Gastrocnemius medialis (tissue), 4 donors: ENCODE data around the gene USB1. TPM values are rescaled to one million over a fixed set of nuclear protein-coding genes. Genes with fewer than 3 reads are reported as not detected.

Source experiments
- ATAC-seq, 2 donors: fragments of 150-250 bp; one replicate each; pipeline ENCODE4 v1.9.1; 2016
- DNase-seq, 2 donors: peaks; one replicate each; pipeline ENCODE4 v3.0.0-alpha.2; 2019
- H3K27ac ChIP-seq, 4 donors: fragments of 200-600 bp; sonication (generic); 1 replicate in 1 of 4; 2 replicates in 3 of 4; pipeline ENCODE4 v1.5.1; 2016 to 2018; ENCODE audit warnings: mild to moderate bottlenecking in 2 of 4, moderate library complexity in 1 of 4
- H3K27me3 ChIP-seq, 3 donors: fragments of 200-600 bp; sonication (generic) in 2 of 3; 1 replicate in 1 of 3; 2 replicates in 2 of 3; pipeline versions ENCODE4 v1.5.1 to v1.6.0; 2016 to 2019; ENCODE audit warnings: mild to moderate bottlenecking in 1 of 3, moderate library complexity in 1 of 3
- H3K36me3 ChIP-seq, 2 donors: fragments of 200-600 bp; sonication (generic) in 1 of 2; one replicate each; pipeline ENCODE4 v1.5.1; 2017 to 2018
- H3K4me1 ChIP-seq, 2 donors: fragments of 200-600 bp; sonication (generic) in 1 of 2; one replicate each; pipeline ENCODE4 v1.5.1; 2016 to 2017; ENCODE audit warnings: mild to moderate bottlenecking in 2 of 2
- H3K4me3 ChIP-seq, 4 donors: fragments of 200-600 bp; sonication (generic) in 3 of 4; 1 replicate in 1 of 4; 2 replicates in 3 of 4; pipeline ENCODE4 v1.5.1; 2016 to 2019; ENCODE audit warnings: mild to moderate bottlenecking in 2 of 4
- H3K9me3 ChIP-seq, 3 donors: fragments of 200-600 bp; sonication (generic) in 2 of 3; 1 replicate in 1 of 3; 2 replicates in 2 of 3; pipeline ENCODE4 v1.5.1; 2016 to 2019
- POLR2A ChIP-seq, 2 donors: fragments of 450-650 bp; IDR thresholded peaks; one replicate each; pipeline ENCODE4 v1.6.1; 2017; ENCODE audit warnings: antibody characterized with exemption in 2 of 2, mild to moderate bottlenecking in 2 of 2, moderate library complexity in 2 of 2
- in situ Hi-C, 4 donors: fragments of 200-750 bp; cut with MboI; loops; one replicate each; pipeline versions ENCODE4 v1.15.0 to v1.8.0; 2017; ENCODE audit warnings: low sequenced_read_pairs in 4 of 4
- intact Hi-C: fragments of 100-400 bp; cut with DNase I; formaldehyde crosslinking; loops from one replicate; pipeline ENCODE4 v1.15.1; 2023; ENCODE audit warnings: low total_unique reads
- total RNA-seq, 4 donors: library from RNA; depleted of rRNA; stranded (reverse); fragments of >200 nt; gene quantifications; one replicate each; pipeline versions ENCODE4 v1.1.0 to v1.2.3, GENCODE V29; 2016
- TF ChIP-seq, protein P1 (sequence below), 5 experiments: fragments of 450-650 bp in 3 of 5; fragments of 200-600 bp in 2 of 5; sonication (generic) in 2 of 5; IDR thresholded peaks in 4 of 5; conservative IDR thresholded peaks in 1 of 5; 1 replicate in 4 of 5; 2 replicates in 1 of 5; pipeline ENCODE4 v1.5.1; 2016 to 2019; ENCODE audit warnings: antibody characterized with exemption in 5 of 5, mild to moderate bottlenecking in 3 of 5, moderate library complexity in 3 of 5

Gene USB1
- total RNA-seq, 4 donors from 2014 or later = 5.7 to 31.2 (median 15.9) TPM

DNA sequence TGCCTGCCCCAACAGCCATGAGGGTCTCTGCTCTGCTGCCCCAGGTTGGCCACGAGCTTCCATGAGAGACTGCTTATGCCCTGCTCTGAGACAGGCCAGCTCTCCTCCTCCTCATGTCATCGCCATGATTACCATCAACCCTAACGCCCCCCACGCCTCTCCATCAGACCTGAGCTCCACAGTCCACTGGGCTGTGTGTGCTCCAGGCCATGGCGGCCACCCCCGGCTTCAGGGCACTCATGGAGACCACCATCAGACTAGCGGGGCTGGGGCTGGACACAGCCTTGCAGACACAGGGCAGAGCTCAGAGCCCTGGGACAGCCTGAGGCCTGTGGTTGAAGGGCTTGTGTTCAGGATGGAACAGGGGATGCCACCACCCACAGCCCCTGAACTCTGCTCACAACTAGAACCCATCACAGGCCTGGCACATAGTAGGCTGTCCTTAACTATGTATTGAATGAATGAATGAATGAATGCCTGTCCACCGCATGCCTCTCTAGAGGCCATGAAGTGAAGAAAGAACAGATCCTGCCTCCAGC is 44.9 kb upstream of the USB1 start:
- H3K9me3 ChIP-seq = no peaks in the 10 kb centered on the region
- no peak overlapping the region for H3K27ac ChIP-seq
- no peak overlapping the region for H3K4me3 ChIP-seq
- in situ Hi-C loops (no loop called here), intact Hi-C loops (no loop called here)
- no peaks in the 10 kb centered on the region for H3K36me3 ChIP-seq
- TF ChIP-seq, protein P1, sequence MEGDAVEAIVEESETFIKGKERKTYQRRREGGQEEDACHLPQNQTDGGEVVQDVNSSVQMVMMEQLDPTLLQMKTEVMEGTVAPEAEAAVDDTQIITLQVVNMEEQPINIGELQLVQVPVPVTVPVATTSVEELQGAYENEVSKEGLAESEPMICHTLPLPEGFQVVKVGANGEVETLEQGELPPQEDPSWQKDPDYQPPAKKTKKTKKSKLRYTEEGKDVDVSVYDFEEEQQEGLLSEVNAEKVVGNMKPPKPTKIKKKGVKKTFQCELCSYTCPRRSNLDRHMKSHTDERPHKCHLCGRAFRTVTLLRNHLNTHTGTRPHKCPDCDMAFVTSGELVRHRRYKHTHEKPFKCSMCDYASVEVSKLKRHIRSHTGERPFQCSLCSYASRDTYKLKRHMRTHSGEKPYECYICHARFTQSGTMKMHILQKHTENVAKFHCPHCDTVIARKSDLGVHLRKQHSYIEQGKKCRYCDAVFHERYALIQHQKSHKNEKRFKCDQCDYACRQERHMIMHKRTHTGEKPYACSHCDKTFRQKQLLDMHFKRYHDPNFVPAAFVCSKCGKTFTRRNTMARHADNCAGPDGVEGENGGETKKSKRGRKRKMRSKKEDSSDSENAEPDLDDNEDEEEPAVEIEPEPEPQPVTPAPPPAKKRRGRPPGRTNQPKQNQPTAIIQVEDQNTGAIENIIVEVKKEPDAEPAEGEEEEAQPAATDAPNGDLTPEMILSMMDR (IDR thresholded peaks at IDR 0.05 in 4 of 5, conservative IDR thresholded peaks at IDR 0.05 in 1 of 5) = no peak
- no peak for TF ChIP-seq POLR2A (IDR thresholded peaks at IDR 0.05)
- no peak for DNase-seq
- H3K27me3 ChIP-seq = no peaks in the 10 kb centered on the region
- no peaks in the 10 kb centered on the region for H3K4me1 ChIP-seq
- ATAC-seq = no peak

DNA sequence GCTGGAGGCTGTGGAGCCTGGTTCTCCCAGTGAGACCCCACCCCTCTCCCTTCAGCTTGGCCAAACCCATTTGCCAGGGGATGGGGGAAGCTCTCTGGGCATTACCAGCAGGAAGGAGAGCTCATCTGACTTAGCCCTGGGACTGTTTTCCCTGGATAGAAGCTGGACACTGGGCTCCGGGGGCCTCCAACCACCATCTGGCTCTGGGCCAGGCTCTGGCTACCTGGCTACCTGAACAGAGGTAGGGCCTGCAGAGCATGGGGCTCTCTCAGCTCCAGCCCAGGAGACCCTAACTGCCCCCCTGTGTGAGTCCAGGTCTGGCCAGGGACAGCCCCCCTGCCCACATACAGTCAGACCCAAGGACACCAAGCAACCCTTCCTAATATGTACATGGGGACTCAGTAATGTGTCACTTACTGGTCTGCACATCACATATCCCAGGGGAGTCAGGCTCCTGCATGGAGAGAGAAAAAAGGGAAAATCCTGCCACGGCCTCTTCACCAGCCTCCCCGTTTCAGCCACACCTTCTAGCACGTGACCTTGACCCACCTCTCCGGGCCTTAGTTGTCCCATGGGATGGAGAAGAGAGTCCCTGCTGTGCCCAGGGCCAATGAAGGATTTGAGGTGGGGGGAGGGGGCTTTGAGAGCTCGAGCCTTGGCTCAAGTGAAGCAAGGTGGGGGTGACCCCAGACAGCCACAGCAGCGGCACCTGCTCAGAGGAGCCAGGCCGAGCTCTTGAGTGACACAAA is 44.1 kb upstream of the USB1 start:
- ATAC-seq = no peak
- H3K9me3 ChIP-seq = no peaks in the 10 kb centered on the region

DNA sequence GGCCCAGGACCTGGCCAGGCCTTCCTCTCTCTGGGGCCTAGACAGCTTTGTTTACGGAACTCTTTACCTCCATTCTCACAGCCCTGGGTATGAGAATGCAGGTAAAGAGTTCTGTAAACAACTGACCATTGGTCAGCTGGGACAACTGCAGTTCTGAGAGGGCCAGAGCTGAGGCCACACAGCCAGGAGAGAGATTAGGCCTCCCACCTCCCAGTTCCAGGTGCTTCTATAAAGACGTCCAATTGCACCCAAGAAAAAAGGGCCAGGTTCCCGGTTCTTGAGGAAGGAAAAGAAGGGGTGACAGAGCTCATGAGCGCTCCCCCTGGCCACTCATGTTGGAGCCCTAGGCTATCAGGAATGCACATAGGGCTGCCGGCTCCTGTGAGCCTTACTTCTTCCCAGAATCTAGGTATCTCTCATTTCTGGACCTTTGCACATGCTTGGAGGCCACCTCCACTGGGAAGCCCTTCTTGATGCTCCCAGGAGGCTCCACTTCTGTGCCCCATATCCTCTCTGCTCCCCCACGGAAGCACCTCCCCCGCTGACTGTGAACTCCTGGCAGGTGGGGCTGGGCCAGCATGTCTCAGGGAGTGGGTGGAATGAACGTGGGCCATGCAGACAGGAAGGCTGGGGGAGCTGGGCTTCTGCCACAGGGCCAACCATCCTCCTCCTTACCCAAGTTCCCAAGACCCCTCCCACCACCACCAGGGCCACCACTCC is 43.4 kb upstream of the USB1 start:
- intact Hi-C loops = no loop called here
- Histone ChIP-seq H3K36me3 (no peaks in the 10 kb centered on the region), H3K27ac (no peak overlapping the region), H3K27me3 (no peaks in the 10 kb centered on the region), H3K4me1 (no peaks in the 10 kb centered on the region), H3K9me3 (no peaks in the 10 kb centered on the region), H3K4me3 (no peak overlapping the region)
- ATAC-seq (no peak), DNase-seq (no peak)
- TF ChIP-seq, protein P1 (IDR thresholded peaks at IDR 0.05 in 4 of 5, conservative IDR thresholded peaks at IDR 0.05 in 1 of 5) = no peak
- no peak for TF ChIP-seq POLR2A (IDR thresholded peaks at IDR 0.05)
- in situ Hi-C loops = no loop called here

More for the DNA sequence above, 44.1 kb upstream of the USB1 start:
- no peak for DNase-seq
- intact Hi-C loops = no loop called here
- Histone ChIP-seq H3K27ac (no peak overlapping the region), H3K36me3 (no peaks in the 10 kb centered on the region), H3K4me3 (no peak overlapping the region), H3K4me1 (no peaks in the 10 kb centered on the region), H3K27me3 (no peaks in the 10 kb centered on the region)
- in situ Hi-C loops = no loop called here
- TF ChIP-seq, protein P1 (IDR thresholded peaks at IDR 0.05 in 4 of 5, conservative IDR thresholded peaks at IDR 0.05 in 1 of 5) = no peak
- no peak for TF ChIP-seq POLR2A (IDR thresholded peaks at IDR 0.05)

DNA sequence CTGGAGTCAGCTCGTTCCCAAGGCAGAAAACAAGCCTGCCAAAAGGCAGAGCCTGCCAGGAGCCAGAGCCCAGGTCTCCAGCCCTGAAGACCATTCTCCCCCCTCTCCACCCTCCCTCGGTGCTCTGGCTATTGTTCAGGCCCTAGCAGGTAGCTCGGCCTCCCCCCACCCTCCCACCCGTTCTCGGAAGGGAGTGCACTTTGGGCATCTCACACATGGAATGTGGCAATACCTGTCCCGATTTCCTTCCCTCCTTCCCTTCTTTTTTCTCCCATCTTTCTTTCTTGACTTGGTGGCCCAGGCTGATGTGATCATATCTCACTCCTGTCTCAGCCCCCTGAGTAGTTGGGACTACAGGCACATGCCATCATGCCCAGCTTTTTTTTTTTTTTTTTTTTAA is 42.7 kb upstream of the USB1 start:
- H3K27me3 ChIP-seq = no peaks in the 10 kb centered on the region
- intact Hi-C loops = no loop called here

More for the DNA sequence above, 42.7 kb upstream of the USB1 start:
- Histone ChIP-seq H3K4me3 (no peak overlapping the region), H3K9me3 (no peaks in the 10 kb centered on the region), H3K27ac (no peak overlapping the region), H3K36me3 (no peaks in the 10 kb centered on the region), H3K4me1 (no peaks in the 10 kb centered on the region)
- DNase-seq (no peak), ATAC-seq (no peak)
- in situ Hi-C loops = no loop called here
- TF ChIP-seq POLR2A (IDR thresholded peaks at IDR 0.05) = no peak
- TF ChIP-seq, protein P1 (IDR thresholded peaks at IDR 0.05 in 4 of 5, conservative IDR thresholded peaks at IDR 0.05 in 1 of 5) = no peak
